GM12873 (cell line): ENCODE measurements around the gene FURIN.

Experiments used
- TF ChIP-seq, protein P1 (sequence below): IDR thresholded peaks from 2 replicates; pipeline ENCODE4 v1.5.1; 2012; ENCODE audit warnings: low read depth, mild to moderate bottlenecking, moderate library complexity, low read length, control low read depth; ENCODE audit not compliant: insufficient read depth; ENCODE audit errors: missing control alignments

Gene FURIN

DNA sequence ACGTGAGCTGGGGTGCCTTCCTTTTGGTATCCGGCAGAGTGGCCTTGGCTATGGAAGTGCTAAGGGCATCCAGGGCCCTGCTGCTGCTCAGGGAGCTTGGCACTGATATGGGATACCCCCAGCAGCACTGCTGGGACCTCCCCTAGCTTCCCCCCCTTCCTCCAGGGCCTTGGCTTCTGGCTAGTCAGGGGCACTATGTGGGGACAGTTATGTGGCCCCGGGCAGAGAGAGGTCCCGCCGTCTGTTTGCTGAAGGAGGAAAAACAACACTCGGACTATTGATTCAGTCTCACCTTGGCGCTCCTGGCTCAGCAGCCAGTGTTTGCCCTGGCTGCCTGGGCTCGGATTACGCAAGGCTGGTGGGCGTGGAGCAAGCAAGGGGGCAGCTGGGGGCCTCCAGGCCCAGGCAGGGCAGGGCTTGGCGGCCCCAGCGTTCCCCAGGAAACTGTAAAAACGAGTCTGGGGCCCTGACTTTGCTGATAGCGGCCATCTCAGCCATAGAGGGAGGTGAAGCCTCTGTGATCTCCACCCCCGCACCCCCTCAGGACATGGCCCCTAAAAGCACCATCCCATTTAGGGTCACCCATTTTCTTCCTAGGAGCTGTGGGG is 5.7 kb downstream of the FURIN start:
- TF ChIP-seq, protein P1, sequence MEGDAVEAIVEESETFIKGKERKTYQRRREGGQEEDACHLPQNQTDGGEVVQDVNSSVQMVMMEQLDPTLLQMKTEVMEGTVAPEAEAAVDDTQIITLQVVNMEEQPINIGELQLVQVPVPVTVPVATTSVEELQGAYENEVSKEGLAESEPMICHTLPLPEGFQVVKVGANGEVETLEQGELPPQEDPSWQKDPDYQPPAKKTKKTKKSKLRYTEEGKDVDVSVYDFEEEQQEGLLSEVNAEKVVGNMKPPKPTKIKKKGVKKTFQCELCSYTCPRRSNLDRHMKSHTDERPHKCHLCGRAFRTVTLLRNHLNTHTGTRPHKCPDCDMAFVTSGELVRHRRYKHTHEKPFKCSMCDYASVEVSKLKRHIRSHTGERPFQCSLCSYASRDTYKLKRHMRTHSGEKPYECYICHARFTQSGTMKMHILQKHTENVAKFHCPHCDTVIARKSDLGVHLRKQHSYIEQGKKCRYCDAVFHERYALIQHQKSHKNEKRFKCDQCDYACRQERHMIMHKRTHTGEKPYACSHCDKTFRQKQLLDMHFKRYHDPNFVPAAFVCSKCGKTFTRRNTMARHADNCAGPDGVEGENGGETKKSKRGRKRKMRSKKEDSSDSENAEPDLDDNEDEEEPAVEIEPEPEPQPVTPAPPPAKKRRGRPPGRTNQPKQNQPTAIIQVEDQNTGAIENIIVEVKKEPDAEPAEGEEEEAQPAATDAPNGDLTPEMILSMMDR, result no peak

DNA sequence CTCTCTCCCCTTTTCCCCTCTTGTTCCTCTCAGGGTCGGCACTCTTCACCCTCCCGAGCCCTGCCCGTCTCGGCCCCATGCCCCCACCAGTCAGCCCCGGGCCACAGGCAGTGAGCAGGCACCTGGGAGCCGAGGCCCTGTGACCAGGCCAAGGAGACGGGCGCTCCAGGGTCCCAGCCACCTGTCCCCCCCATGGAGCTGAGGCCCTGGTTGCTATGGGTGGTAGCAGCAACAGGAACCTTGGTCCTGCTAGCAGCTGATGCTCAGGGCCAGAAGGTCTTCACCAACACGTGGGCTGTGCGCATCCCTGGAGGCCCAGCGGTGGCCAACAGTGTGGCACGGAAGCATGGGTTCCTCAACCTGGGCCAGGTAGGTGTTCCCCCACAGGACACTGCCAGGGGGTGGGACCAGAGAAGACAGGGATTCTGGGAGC is 7.2 kb downstream of the FURIN start:
- TF ChIP-seq, protein P1, result no peak

- TF ChIP-seq, protein P1, result no peak
Measured at GRCh38 chr15:90876046-90876445, 7.7 kb downstream of the FURIN start.

DNA sequence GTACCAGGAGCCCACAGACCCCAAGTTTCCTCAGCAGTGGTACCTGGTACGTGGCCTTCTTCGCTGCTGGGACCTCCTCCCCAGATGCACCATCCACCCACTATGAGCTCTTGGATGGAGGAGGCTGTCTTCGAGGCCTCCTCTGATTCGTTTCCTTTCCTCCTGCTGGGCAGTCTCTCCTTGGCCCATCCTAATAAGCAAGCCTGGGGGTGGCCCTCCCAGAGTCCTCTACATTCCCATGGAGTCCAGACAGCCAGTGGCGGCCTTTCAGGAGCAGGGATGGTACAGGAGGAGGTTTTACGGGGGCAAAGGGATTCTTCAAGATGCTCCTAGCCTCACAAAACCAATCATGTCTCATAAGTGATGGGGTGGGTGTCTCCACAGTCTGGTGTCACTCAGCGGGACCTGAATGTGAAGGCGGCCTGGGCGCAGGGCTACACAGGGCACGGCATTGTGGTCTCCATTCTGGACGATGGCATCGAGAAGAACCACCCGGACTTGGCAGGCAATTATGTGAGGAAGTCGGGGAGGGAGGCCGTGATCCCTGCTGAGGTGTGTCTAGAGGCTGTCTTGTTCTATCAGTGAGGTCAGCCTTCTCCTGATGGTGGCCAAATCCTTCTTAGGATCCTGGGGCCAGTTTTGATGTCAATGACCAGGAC is 8.3 kb downstream of the FURIN start:
- TF ChIP-seq, protein P1, result no peak

- TF ChIP-seq, protein P1, result no peak
Measured at GRCh38 chr15:90877315-90877714, 8.9 kb downstream of the FURIN start.

DNA sequence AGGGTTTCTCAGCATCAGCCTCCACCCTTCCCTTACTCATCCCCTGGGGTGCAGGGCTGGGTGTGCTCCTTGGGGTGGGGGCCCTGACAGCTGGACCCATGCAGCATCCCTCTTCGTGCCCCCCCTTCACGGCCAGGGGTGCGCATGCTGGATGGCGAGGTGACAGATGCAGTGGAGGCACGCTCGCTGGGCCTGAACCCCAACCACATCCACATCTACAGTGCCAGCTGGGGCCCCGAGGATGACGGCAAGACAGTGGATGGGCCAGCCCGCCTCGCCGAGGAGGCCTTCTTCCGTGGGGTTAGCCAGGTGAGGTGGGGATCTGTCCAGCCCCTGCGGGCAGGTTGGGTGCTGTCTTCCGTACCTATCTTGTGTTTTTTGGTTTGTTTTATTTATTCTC is 9.6 kb downstream of the FURIN start:
- TF ChIP-seq, protein P1, result no peak

DNA sequence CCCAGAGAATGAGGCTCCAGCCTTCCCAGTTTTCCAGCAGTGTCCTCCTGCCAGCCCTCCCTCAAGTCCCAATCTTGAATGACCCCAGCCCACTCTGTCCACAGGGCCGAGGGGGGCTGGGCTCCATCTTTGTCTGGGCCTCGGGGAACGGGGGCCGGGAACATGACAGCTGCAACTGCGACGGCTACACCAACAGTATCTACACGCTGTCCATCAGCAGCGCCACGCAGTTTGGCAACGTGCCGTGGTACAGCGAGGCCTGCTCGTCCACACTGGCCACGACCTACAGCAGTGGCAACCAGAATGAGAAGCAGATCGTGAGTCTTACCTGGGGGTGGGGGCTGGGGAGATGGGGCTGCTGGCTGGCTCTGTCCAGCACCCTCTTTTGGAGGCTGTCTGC is 10.3 kb downstream of the FURIN start:
- TF ChIP-seq, protein P1, result no peak
